Retinal pigment epithelial cell (primary cell): ENCODE results near the gene SMPD3.
"Not testable (repeated sequence)": the region's sequence is repeated elsewhere in the genome, so short reads cannot be mapped to it uniquely, and the experiment has no call there.

Experiments
- DNase-seq: peaks from one replicate; pipeline ENCODE4 v3.0.0-alpha.2; 2010; ENCODE audit warnings: low read depth
- H3K4me3 ChIP-seq: 2 replicates; pipeline ENCODE4 v1.5.1; 2011; ENCODE audit warnings: mild to moderate bottlenecking, low read length, control low read depth, moderate library complexity
- CTCF ChIP-seq: conservative IDR thresholded peaks from 2 replicates; pipeline ENCODE4 v1.5.1; 2011; ENCODE audit warnings: low read depth, low read length, control low read depth, inconsistent platforms

Gene SMPD3

GRCh38 chr16:68448360-68448970 is at the start of gene SMPD3:
Gene SMPD3 (minus strand): TSS chr16:68448508. CDS start chr16:68372181, 76,327 bp downstream.
- H3K4me3 ChIP-seq, result peak within 1 kb of the TSS; percentile 57
- DNase-seq, result peak; percentile 98
- no peak for TF ChIP-seq CTCF

- no peak for TF ChIP-seq CTCF
- DNase-seq, result peak; percentile 90
These were observed 48.4 kb upstream of the SMPD3 start for GRCh38 chr16:68496689-68497088.

GRCh38 chr16:68494261-68494660 is 46.0 kb upstream of the SMPD3 start:
- not testable (repeated sequence) for H3K4me3 ChIP-seq, DNase-seq

More at GRCh38 chr16:68496689-68497088, 48.4 kb upstream of the SMPD3 start:
- H3K4me3 ChIP-seq, result no peak overlapping the region

- no peak overlapping the region for H3K4me3 ChIP-seq
- DNase-seq, result no peak
- no peak for TF ChIP-seq CTCF
These were observed 45.2 kb upstream of the SMPD3 start for GRCh38 chr16:68493412-68494070.

- TF ChIP-seq CTCF, result no peak
- DNase-seq, result peak; percentile 91
- no peak overlapping the region for H3K4me3 ChIP-seq
These were observed 44.5 kb upstream of the SMPD3 start for GRCh38 chr16:68492543-68493411.

- TF ChIP-seq CTCF, result no peak
- no peak for DNase-seq
- no peak overlapping the region for H3K4me3 ChIP-seq
These were observed 43.8 kb upstream of the SMPD3 start for GRCh38 chr16:68492151-68492542.

GRCh38 chr16:68491576-68491950 is 43.3 kb upstream of the SMPD3 start:
- DNase-seq, result no peak
- no peak for TF ChIP-seq CTCF
- H3K4me3 ChIP-seq, result no peak overlapping the region
